GM18508 (cell line): ENCODE data around the gene HIBADH.

Source experiments
- ATAC-seq: cut with Tn5 transposase; IDR thresholded peaks from one replicate; pipeline ENCODE4 v1.9.1; 2021; ENCODE audit warnings: moderate number of reproducible peaks; ENCODE audit not compliant: insufficient read depth, unreplicated experiment

HIBADH gene

GRCh38 chr7:27560706-27561235, 101.9 kb downstream of the HIBADH start:
- no peak for ATAC-seq

GRCh38 chr7:27555670-27556069, 107.0 kb downstream of the HIBADH start:
- no peak for ATAC-seq

GRCh38 chr7:27554826-27555225, 107.9 kb downstream of the HIBADH start:
- ATAC-seq = no peak

GRCh38 chr7:27553273-27553672, 109.4 kb downstream of the HIBADH start:
- ATAC-seq = no peak

- ATAC-seq = no peak
Measured at GRCh38 chr7:27551803-27552400, 110.8 kb downstream of the HIBADH start.

- no peak for ATAC-seq
Measured at GRCh38 chr7:27549606-27550005, 113.1 kb downstream of the HIBADH start.

- ATAC-seq = no peak
Measured at GRCh38 chr7:27548304-27548703, 114.4 kb downstream of the HIBADH start.

GRCh38 chr7:27547401-27547800, 115.3 kb downstream of the HIBADH start:
- ATAC-seq = no peak

- no peak for ATAC-seq
Measured at GRCh38 chr7:27546610-27547009, 116.1 kb downstream of the HIBADH start.

- ATAC-seq = no peak
Measured at GRCh38 chr7:27535795-27536194, 126.9 kb downstream of the HIBADH start.

- no peak for ATAC-seq
Measured at GRCh38 chr7:27533652-27534081, 129.0 kb downstream of the HIBADH start.

- ATAC-seq = no peak
Measured at GRCh38 chr7:27532314-27532713, 130.4 kb downstream of the HIBADH start.

GRCh38 chr7:27527348-27527714, 135.4 kb downstream of the HIBADH start:
- ATAC-seq = no peak

- no peak for ATAC-seq
Measured at GRCh38 chr7:27526611-27527347, 135.9 kb downstream of the HIBADH start.

GRCh38 chr7:27526131-27526530, 136.6 kb downstream of the HIBADH start:
- no peak for ATAC-seq

- no peak for ATAC-seq
Measured at GRCh38 chr7:27523321-27523720, 139.4 kb downstream of the HIBADH start.

GRCh38 chr7:27522566-27522965, 140.1 kb downstream of the HIBADH start:
- no peak for ATAC-seq

GRCh38 chr7:27520815-27521790, 141.6 kb downstream of the HIBADH start:
- ATAC-seq = no peak

- no peak for ATAC-seq
Measured at GRCh38 chr7:27519793-27520469, 142.8 kb downstream of the HIBADH start.
